OCI-LY7 (cell line): Measurements from ENCODE around the gene CDK14.

ENCODE experiments used
- EZH2phosphoT487 ChIP-seq: fragments of 200-600 bp; sonication (generic); IDR thresholded peaks from 2 replicates; pipeline ENCODE4 v1.6.1; 2018; ENCODE audit warnings: low read depth, borderline replicate concordance, mild to moderate bottlenecking, mixed run types, antibody characterized with exemption, low read length, moderate library complexity, mixed read lengths
- TF ChIP-seq, protein P1 (sequence below): fragments of 200-600 bp; sonication (generic); conservative IDR thresholded peaks from 2 replicates; pipeline ENCODE4 v1.5.1; 2014; ENCODE audit warnings: mild to moderate bottlenecking, antibody characterized with exemption, low read length, moderate library complexity, mixed read lengths

DNA sequence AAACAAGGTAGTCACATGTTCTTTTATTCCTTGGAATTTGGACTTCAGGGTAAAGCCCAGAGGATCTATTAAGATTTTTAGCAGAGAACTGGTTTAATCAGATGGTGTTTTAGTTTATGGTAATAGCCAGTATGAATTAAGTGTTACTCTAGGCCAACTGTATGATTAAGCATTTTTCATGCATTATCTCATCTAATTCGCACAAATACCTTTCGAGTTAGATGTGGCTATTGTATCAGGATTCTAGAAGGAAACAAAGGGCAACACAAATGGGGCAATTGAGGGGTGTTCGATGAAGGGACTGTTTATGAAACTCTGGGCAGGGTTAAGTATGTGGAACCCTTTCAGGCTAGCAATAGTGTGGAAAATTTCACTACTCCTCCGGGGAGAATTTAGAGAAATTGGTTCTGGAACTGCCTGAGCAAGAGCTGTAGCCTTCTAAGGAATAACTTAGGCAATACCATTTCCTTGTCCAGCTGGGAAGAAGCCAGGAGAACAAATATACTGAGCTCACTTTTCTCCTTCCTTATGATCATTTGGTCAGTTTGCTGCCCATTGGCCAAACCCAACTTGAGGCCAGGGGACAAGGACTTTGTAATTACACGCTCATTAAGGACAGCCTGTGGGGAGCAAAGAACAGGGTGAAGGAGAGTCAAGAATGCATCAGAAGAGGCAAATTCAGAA is 349.1 kb downstream of the CDK14 start:
- TF ChIP-seq, protein P1, sequence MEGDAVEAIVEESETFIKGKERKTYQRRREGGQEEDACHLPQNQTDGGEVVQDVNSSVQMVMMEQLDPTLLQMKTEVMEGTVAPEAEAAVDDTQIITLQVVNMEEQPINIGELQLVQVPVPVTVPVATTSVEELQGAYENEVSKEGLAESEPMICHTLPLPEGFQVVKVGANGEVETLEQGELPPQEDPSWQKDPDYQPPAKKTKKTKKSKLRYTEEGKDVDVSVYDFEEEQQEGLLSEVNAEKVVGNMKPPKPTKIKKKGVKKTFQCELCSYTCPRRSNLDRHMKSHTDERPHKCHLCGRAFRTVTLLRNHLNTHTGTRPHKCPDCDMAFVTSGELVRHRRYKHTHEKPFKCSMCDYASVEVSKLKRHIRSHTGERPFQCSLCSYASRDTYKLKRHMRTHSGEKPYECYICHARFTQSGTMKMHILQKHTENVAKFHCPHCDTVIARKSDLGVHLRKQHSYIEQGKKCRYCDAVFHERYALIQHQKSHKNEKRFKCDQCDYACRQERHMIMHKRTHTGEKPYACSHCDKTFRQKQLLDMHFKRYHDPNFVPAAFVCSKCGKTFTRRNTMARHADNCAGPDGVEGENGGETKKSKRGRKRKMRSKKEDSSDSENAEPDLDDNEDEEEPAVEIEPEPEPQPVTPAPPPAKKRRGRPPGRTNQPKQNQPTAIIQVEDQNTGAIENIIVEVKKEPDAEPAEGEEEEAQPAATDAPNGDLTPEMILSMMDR, result no peak
- TF ChIP-seq EZH2phosphoT487, result no peak
